ENCODE data around the gene KCTD17.

- TF ChIP-seq ZBTB43 (CRISPR knock-in tag; IDR thresholded peaks at IDR 0.05) (no peak), JAZF1 (CRISPR knock-in tag; IDR thresholded peaks at IDR 0.05) (no peak), NFYB (CRISPR knock-in tag; conservative IDR thresholded peaks at IDR 0.05; ENCODE audit: low read depth) (no peak), IRF2 (CRISPR knock-in tag; IDR thresholded peaks at IDR 0.05; ENCODE audit: borderline replicate concordance, low read depth) (no peak), USF1 (CRISPR knock-in tag; IDR thresholded peaks at IDR 0.05) (no peak), CTCF (IDR thresholded peaks at IDR 0.05) (no peak), SMAD4 (CRISPR knock-in tag; IDR thresholded peaks at IDR 0.05) (no peak), ATF2 (CRISPR knock-in tag; IDR thresholded peaks at IDR 0.05; ENCODE audit: borderline replicate concordance, low read depth) (no peak), ATF6 (CRISPR knock-in tag; IDR thresholded peaks at IDR 0.05) (no peak), NR2C2 (CRISPR knock-in tag; IDR thresholded peaks at IDR 0.05) (no peak), ZNF121 (CRISPR knock-in tag; IDR thresholded peaks at IDR 0.05) (no peak), FOXK1 (CRISPR knock-in tag; IDR thresholded peaks at IDR 0.05) (no peak), ZNF232 (CRISPR knock-in tag; IDR thresholded peaks at IDR 0.05) (no peak), MAX (CRISPR knock-in tag; IDR thresholded peaks at IDR 0.05) (no peak)
Observed at GRCh38 chr22:37112084-37112728, 60.7 kb downstream of the KCTD17 start.

All from WTC11 (cell line).